Colonic mucosa (tissue), 2 donors: ENCODE results near the gene PCCA. TPM values are rescaled to one million over a fixed set of nuclear protein-coding genes. Genes with fewer than 3 reads are reported as not detected.

Experiments
- total RNA-seq, 2 donors: library from RNA; stranded (reverse); fragmentation: NEBNext Ultra II Directional in 1 of 2; extraction: Animal tissue kit (Norgen Biotek cat#: 25700) in 1 of 2; gene quantifications; one replicate each; pipeline ENCODE4 v1.2.1, GENCODE V29; 2021
- donor health status: DM: no; HTN: no; CAD: no.
- donor health status: DM: no; HTN: no; CAD: no.

The PCCA gene
- total RNA-seq, 2 donors from 2014 or later: 65.5 to 109 TPM

Other genes with a start within 250 kb of the PCCA start
- under 1 TPM in 1 of 2 donors, not detected in 1; 0.10 TPM for gene ZIC5, start 117.3 kb upstream of the PCCA start, total RNA-seq
- gene ZIC2, start 107.3 kb upstream of the PCCA start, total RNA-seq: under 1 TPM; 0.11 to 0.82 TPM